AG09309 (cell line): ENCODE measurements around the gene CHCT1.
"Not testable (repeated sequence)": the region's sequence is repeated elsewhere in the genome, so short reads cannot be mapped to it uniquely, and the experiment has no call there.

Experiments
- DNase-seq: peaks from one replicate; pipeline ENCODE4 v3.0.0-alpha.2; 2010; ENCODE audit warnings: low read depth
- H3K4me3 ChIP-seq: 2 replicates; pipeline ENCODE4 v1.5.1; 2011; ENCODE audit warnings: mild to moderate bottlenecking, low read depth, low read length, moderate library complexity; ENCODE audit not compliant: control insufficient read depth
- TF ChIP-seq, protein P1 (sequence below): IDR thresholded peaks from 2 replicates; pipeline ENCODE4 v1.5.1; 2011; ENCODE audit warnings: mild to moderate bottlenecking, low read depth, low read length, inconsistent platforms; ENCODE audit not compliant: insufficient read depth, control insufficient read depth; ENCODE audit errors: missing control alignments

The CHCT1 gene

DNA sequence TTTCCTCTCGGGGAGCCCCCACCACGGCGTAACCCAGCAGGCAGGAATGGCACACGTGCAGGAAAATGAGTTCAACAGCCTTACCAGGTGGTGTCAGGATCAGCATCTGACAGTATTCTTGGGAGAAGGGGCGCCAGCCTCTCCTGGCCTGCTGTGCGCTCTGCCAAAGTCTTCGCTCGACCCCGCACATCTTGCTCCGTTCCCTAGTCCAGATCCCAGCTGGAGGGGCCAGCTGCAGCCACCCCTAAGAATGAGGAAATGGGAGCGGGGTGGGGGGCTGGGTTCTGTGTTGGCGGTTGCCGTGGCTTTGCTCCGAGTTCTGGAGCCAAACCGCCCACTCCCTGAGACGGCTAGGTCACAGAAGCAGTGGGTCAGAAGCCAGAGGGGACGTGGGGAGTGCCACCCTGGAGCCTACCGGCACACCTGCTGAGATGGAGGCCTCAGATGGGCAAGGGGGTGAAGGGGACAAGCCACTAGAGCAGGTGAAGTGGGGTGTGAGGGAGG, at the start of gene CHCT1:
TSS of gene CHCT1 (plus strand) at position 328 of the 504 bp plus-strand sequence. CDS start at position 432, 104 bp downstream.
- no peak for DNase-seq
- TF ChIP-seq, protein P1, sequence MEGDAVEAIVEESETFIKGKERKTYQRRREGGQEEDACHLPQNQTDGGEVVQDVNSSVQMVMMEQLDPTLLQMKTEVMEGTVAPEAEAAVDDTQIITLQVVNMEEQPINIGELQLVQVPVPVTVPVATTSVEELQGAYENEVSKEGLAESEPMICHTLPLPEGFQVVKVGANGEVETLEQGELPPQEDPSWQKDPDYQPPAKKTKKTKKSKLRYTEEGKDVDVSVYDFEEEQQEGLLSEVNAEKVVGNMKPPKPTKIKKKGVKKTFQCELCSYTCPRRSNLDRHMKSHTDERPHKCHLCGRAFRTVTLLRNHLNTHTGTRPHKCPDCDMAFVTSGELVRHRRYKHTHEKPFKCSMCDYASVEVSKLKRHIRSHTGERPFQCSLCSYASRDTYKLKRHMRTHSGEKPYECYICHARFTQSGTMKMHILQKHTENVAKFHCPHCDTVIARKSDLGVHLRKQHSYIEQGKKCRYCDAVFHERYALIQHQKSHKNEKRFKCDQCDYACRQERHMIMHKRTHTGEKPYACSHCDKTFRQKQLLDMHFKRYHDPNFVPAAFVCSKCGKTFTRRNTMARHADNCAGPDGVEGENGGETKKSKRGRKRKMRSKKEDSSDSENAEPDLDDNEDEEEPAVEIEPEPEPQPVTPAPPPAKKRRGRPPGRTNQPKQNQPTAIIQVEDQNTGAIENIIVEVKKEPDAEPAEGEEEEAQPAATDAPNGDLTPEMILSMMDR: no peak
- H3K4me3 ChIP-seq: peak within 1 kb of the TSS; percentile 47

DNA sequence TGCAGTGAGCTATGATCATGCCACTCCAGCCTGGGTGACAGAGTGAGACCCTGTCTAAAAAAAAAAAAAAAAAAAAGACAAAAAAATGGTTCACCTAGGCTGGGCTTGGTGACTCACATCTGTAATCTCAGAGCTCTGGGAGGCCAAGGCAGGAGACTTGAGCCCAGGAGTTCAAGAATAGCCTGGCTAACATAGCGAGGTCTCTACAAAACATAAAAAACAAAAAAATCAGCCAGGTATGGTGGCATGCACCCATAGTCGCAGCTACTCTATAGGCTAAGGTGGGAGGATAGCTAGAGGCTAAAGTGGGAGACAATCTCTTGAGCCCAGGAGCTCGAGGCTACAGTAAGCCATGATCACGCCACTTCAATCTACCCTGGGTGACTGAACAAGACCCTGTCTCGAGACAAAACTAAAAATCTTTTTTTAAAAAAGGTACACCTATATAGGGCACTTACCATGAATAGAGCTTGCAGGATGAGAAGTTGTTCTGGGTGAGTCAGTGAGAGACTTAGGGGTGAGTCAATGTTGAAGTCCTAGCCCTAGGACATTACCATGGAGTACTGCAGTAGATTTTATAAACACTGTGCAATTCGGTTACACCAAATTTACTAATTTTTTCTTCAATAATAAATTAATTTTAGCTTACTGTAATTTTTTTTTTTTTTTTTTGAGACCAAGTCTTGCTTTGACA, 49.4 kb upstream of the CHCT1 start:
- no peak for DNase-seq
- no peak overlapping the region for H3K4me3 ChIP-seq
- TF ChIP-seq, protein P1: no peak

GRCh38 chr17:60378187-60378586, 44.1 kb upstream of the CHCT1 start:
- not testable (repeated sequence) for DNase-seq, H3K4me3 ChIP-seq

GRCh38 chr17:60379461-60379860, 42.8 kb upstream of the CHCT1 start:
- not testable (repeated sequence) for DNase-seq, H3K4me3 ChIP-seq

- no peak overlapping the region for H3K4me3 ChIP-seq
- DNase-seq: no peak
- TF ChIP-seq, protein P1: no peak
These were observed 40.3 kb upstream of the CHCT1 start for GRCh38 chr17:60381958-60382357.

DNA sequence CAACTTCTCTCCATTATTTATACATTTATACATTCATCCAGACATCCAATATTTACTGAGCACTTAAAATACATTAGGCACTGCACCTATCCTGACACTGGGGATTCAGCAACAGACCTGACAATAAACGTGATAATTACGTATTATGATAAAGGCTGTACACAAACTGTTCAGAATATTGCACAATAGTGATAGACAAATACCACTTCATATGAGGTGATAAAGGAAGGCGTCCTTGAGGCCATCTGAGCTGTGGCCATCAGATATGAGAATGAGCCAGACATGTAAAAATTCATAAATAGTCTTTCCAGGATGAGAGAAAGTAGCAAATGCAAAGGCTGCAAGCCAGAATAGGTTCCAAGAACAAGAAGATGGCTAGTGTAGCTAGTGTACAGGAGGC, 38.9 kb upstream of the CHCT1 start:
- H3K4me3 ChIP-seq: no peak overlapping the region
- TF ChIP-seq, protein P1: no peak
- no peak for DNase-seq

- not testable (repeated sequence) for DNase-seq, H3K4me3 ChIP-seq
These were observed 37.4 kb upstream of the CHCT1 start for GRCh38 chr17:60384921-60385320.

- no peak overlapping the region for H3K4me3 ChIP-seq
- TF ChIP-seq, protein P1: no peak
These were observed 35.9 kb upstream of the CHCT1 start for GRCh38 chr17:60386147-60387058.

More at GRCh38 chr17:60386147-60387058, 35.9 kb upstream of the CHCT1 start:
- no peak for DNase-seq
